ENCODE measurements around the gene RPA3. TPM values are rescaled to one million over a fixed set of nuclear protein-coding genes. Genes with fewer than 3 reads are reported as not detected.

RPA3 gene
- polyA plus RNA-seq, 3 donors: 9.8 to 30.9 (median 19.6) TPM

GRCh38 chr7:7630626-7631329, 87.6 kb downstream of the RPA3 start:
- H3K27ac ChIP-seq (ENCODE audit: low read depth, low read length): no peak overlapping the region
- 100% methylated on average over 1 of the region's 1 CpG for WGBS, 3 donors

GRCh38 chr7:7628476-7628875, 89.9 kb downstream of the RPA3 start:
- no peak overlapping the region for H3K27ac ChIP-seq (ENCODE audit: low read depth, low read length)
- 74 to 90% (median 84%) methylated on average over 1 of the region's 1 CpG for WGBS, 3 donors

- H3K27ac ChIP-seq (ENCODE audit: low read depth, low read length): no peak overlapping the region
Observed at GRCh38 chr7:7620644-7621210, 97.7 kb downstream of the RPA3 start.

- H3K27ac ChIP-seq (ENCODE audit: low read depth, low read length): no peak overlapping the region
- WGBS, 3 donors: 92 to 94% (median 93%) methylated on average over 1 of the region's 1 CpG
Observed at GRCh38 chr7:7620236-7620635, 98.2 kb downstream of the RPA3 start.

DNA sequence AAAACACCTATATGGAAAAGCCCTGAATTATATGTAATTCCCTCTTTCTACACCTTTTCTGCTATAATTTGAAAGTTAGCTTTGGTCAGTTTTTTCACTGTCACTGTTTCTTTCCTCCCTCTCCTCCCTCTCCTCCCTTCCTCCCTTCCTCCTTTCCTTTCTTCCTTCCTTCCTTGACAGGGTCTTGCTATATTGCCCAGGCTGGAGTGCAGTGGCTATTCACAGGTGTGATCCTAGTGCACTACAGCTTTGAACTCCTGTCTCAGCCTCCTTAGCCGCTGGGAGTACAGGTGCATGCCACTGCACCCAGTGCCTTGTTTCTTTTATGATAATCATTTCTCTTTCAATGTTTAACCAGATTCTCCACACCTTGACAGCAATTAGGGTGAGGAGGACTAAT, 100.0 kb downstream of the RPA3 start:
- no peak overlapping the region for H3K27ac ChIP-seq (ENCODE audit: low read depth, low read length)
- WGBS, 3 donors: 62 to 95% (median 79%) methylated on average over 1 of the region's 1 CpG

GRCh38 chr7:7617550-7617949, 100.9 kb downstream of the RPA3 start:
- no peak overlapping the region for H3K27ac ChIP-seq (ENCODE audit: low read depth, low read length)
- WGBS, 3 donors: 73 to 80% (median 77%) methylated on average over 3 of the region's 3 CpGs

DNA sequence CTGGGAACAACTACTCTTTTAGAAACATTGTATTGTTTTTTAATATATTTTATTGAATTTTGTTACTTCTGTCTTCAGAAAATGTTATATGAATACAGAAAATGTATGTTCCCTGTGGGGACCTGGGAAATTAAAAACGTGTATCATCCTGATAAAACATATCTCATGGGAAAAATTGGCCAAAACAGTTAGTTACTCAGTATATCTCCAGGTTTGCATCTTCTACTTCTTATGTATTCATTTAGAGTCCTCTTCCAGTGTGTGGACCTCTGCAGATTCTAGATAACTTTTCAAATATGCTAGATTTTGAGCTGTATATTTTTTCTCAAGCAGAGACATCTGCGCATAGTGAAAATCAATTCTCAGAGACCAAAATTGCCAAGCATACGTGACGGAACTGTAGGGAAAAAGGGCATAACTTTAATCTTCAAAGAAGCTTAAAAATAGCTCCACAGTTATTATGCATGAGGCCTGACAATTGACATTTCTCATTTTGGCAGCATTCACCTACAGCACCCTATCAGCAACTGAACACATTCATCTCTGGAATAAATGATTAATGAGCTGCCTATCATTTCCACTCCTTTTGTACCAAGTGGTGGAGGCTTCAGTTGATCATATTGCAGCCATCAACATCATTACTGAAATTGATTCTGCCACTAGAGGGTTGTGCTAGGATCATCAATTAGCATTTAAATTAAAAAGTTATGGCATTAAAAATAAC, 104.2 kb downstream of the RPA3 start:
- no peak overlapping the region for H3K27ac ChIP-seq (ENCODE audit: low read depth, low read length)
- 64 to 83% (median 82%) methylated on average over 4 of the region's 4 CpGs for WGBS, 3 donors

GRCh38 chr7:7613210-7613609, 105.2 kb downstream of the RPA3 start:
- 95 to 96% (median 95%) methylated on average over 1 of the region's 1 CpG for WGBS, 3 donors
- H3K27ac ChIP-seq (ENCODE audit: low read depth, low read length): no peak overlapping the region

- 79 to 94% (median 88%) methylated on average over 1 of the region's 1 CpG for WGBS, 3 donors
- no peak overlapping the region for H3K27ac ChIP-seq (ENCODE audit: low read depth, low read length)
Observed at GRCh38 chr7:7612519-7612918, 105.9 kb downstream of the RPA3 start.

DNA sequence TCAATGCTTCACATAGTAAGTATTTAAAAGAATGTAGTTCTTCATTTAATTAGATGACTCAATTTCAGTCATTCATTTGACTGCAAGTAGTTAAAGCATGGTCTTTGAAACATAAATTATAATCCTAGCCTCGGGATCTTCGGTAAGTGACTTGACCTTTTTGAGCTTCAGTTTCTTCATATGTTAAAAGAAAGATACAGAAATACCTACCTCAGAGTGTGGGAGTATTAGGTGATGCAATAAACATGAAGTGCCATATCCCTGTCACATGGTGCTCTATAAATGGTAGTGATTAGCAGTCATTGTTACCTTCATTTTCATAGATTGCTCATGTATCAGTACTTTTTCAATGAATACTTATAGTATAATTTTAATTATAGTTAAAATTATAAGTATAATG, 109.1 kb downstream of the RPA3 start:
- no peak overlapping the region for H3K27ac ChIP-seq (ENCODE audit: low read depth, low read length)
- 87 to 91% (median 89%) methylated on average over 2 of the region's 2 CpGs for WGBS, 3 donors

- no peak overlapping the region for H3K27ac ChIP-seq (ENCODE audit: low read depth, low read length)
- 57 to 77% (median 60%) methylated on average over 3 of the region's 3 CpGs for WGBS, 3 donors
Observed at GRCh38 chr7:7607010-7607409, 111.4 kb downstream of the RPA3 start.

- 64 to 96% (median 76%) methylated on average over 5 of the region's 5 CpGs for WGBS, 3 donors
- no peak overlapping the region for H3K27ac ChIP-seq (ENCODE audit: low read depth, low read length)
Observed at GRCh38 chr7:7596176-7596575, 122.2 kb downstream of the RPA3 start.

- 70 to 89% (median 89%) methylated on average over 1 of the region's 1 CpG for WGBS, 3 donors
- H3K27ac ChIP-seq (ENCODE audit: low read depth, low read length): no peak overlapping the region
Observed at GRCh38 chr7:7595451-7595850, 123.0 kb downstream of the RPA3 start.

Other genes with a start within 250 kb of the RPA3 start
- gene COL28A1, start 182.7 kb downstream of the RPA3 start, polyA plus RNA-seq: 1 to 10 TPM in 1 of 3 donors, under 1 TPM in 2; 0.51 to 3.0 (median 0.79) TPM
- gene MIOS, start 151.7 kb downstream of the RPA3 start, polyA plus RNA-seq: 10 to 100 TPM; 12.6 to 15.1 (median 13.5) TPM
- 10 to 100 TPM; 10.2 to 17.9 (median 10.9) TPM for gene UMAD1, start 77.9 kb downstream of the RPA3 start, polyA plus RNA-seq